HepG2 (cell line): Measurements from ENCODE around the gene FHIT. TPM values are rescaled to one million over a fixed set of nuclear protein-coding genes. Genes with fewer than 3 reads are reported as not detected.

Source experiments
- ATAC-seq: fragments of 200-7000 bp; cut with Tn5 transposase; 3 replicates; pipeline ENCODE4 v1.9.1; 2020; ENCODE audit warnings: mild to moderate bottlenecking, moderate library complexity
- BruUV-seq: library from RNA; stranded (reverse); fragments of 400-500 nt; replicated peaks from 2 replicates; lab custom pipeline; 2021; lab: Mats Ljungman, UMichigan
- CTCF ChIA-PET: fragments of 300-600 bp; formaldehyde crosslinking; extraction: SDS; loops from one replicate; lab custom pipeline; 2021; ENCODE audit warnings: low total read pairs, inconsistent platforms, low intra/inter-chr PET ratio; lab: Yijun Ruan, JAX
- POLR2A ChIA-PET: fragments of 350-600 bp; sonication (Branson Sonifier 250); formaldehyde crosslinking; loops from one replicate; lab custom pipeline; 2020; ENCODE audit warnings: antibody characterized with exemption, inconsistent platforms; lab: Yijun Ruan, JAX
- DNase-seq: peaks from one replicate; pipeline ENCODE4 v3.0.0-alpha.2; 2015; ENCODE audit warnings: low spot score
- FAIRE-seq: peaks from 3 replicates; lab custom pipeline; 2011; peaks lifted over from hg19 to GRCh38; lab: Jason Lieb, UNC
- H2AFZ ChIP-seq: one replicate; pipeline ENCODE4 v1.6.1; 2011; ENCODE audit warnings: low read length, inconsistent platforms
- H3K27ac ChIP-seq: fragments of 300-600 bp; 3 replicates; pipeline ENCODE4 v1.8.0; 2011; ENCODE audit warnings: mixed run types, mild to moderate bottlenecking, mixed read lengths, low read length, inconsistent platforms; ENCODE audit not compliant: insufficient read depth; ENCODE audit errors: extremely low read length
- H3K27me3 ChIP-seq, 2 experiments: fragments of 200-600 bp in 1 of 2; 2 replicates in 1 of 2; 3 replicates in 1 of 2; pipeline versions ENCODE4 v1.6.0 to v1.8.0; 2011; ENCODE audit warnings: low read length in 2 of 2, mild to moderate bottlenecking in 2 of 2, moderate library complexity in 2 of 2, inconsistent platforms in 1 of 2; ENCODE audit not compliant: insufficient read depth in 2 of 2, control insufficient read depth in 1 of 2
- H3K36me3 ChIP-seq, 2 experiments: fragments of 200-600 bp in 1 of 2; replicated peaks in 1 of 2; 2 replicates in 1 of 2; 3 replicates in 1 of 2; pipeline versions ENCODE4 v1.5.1 to v1.8.0; 2011; ENCODE audit warnings: low read length in 2 of 2, inconsistent platforms in 1 of 2; ENCODE audit not compliant: insufficient read depth in 2 of 2, control insufficient read depth in 1 of 2
- H3K4me1 ChIP-seq: 2 replicates; pipeline ENCODE4 v1.5.1; 2012; ENCODE audit warnings: low read length, inconsistent platforms; ENCODE audit not compliant: insufficient read depth
- H3K4me2 ChIP-seq: 2 replicates; pipeline ENCODE4 v1.6.0; 2011; ENCODE audit warnings: low read depth, low read length, inconsistent platforms
- H3K4me3 ChIP-seq, 3 experiments: fragments of 200-600 bp in 1 of 3; sonication (generic), shearing (Covaris generic) in 1 of 3; replicated peaks in 1 of 3; 2 replicates each; pipeline ENCODE4 v1.5.1; 2011 to 2016; ENCODE audit warnings: low read length in 3 of 3, inconsistent platforms in 2 of 3, low read depth in 2 of 3, mild to moderate bottlenecking in 2 of 3, control low read depth in 1 of 3, mixed read lengths in 1 of 3; ENCODE audit not compliant: insufficient read depth in 1 of 3
- H3K79me2 ChIP-seq: one replicate; pipeline ENCODE4 v1.6.1; 2011; ENCODE audit warnings: low read length, inconsistent platforms; ENCODE audit not compliant: insufficient read depth
- H3K9ac ChIP-seq: 2 replicates; pipeline ENCODE4 v1.6.0; 2011; ENCODE audit warnings: mild to moderate bottlenecking, low read depth, low read length, inconsistent platforms; ENCODE audit not compliant: insufficient read depth
- H3K9me3 ChIP-seq: 2 replicates; pipeline ENCODE4 v1.5.1; 2012; ENCODE audit warnings: mild to moderate bottlenecking, low read length
- H4K20me1 ChIP-seq: 2 replicates; pipeline ENCODE4 v1.6.0; 2011; ENCODE audit warnings: inconsistent platforms, mild to moderate bottlenecking, low read length, moderate library complexity; ENCODE audit not compliant: insufficient read depth
- ARHGAP35 ChIP-seq: sonication (generic); formaldehyde crosslinking; IDR thresholded peaks from 2 replicates; pipeline ENCODE4 v1.9.0; 2022; ENCODE audit warnings: mild to moderate bottlenecking, inconsistent platforms, moderate library complexity, missing genetic modification reagents, borderline replicate concordance
- CERS6 ChIP-seq: sonication (generic); formaldehyde crosslinking; IDR thresholded peaks from 2 replicates; pipeline ENCODE4 v1.5.0; 2020; ENCODE audit warnings: missing genetic modification reagents
- FLYWCH1 ChIP-seq: sonication (generic); formaldehyde crosslinking; IDR thresholded peaks from 2 replicates; pipeline ENCODE4 v1.8.1; 2023; ENCODE audit warnings: mild to moderate bottlenecking, missing genetic modification reagents
- SP140L ChIP-seq: sonication (generic); formaldehyde crosslinking; IDR thresholded peaks from 2 replicates; pipeline ENCODE4 v1.4.0; 2020; ENCODE audit warnings: missing genetic modification reagents, borderline replicate concordance
- ZBTB3 ChIP-seq: sonication (generic); formaldehyde crosslinking; IDR thresholded peaks from 2 replicates; pipeline ENCODE4 v1.4.0; 2020; ENCODE audit warnings: low read depth, mild to moderate bottlenecking, moderate library complexity, missing genetic modification reagents, borderline replicate concordance
- ZNF230 ChIP-seq: sonication (generic); formaldehyde crosslinking; IDR thresholded peaks from 2 replicates; pipeline ENCODE4 v1.4.0; 2020; ENCODE audit warnings: mild to moderate bottlenecking, missing genetic modification reagents
- ZNF597 ChIP-seq: sonication (generic); formaldehyde crosslinking; IDR thresholded peaks from 2 replicates; pipeline ENCODE4 v1.5.0; 2020; ENCODE audit warnings: missing genetic modification reagents
- ZNF616 ChIP-seq: sonication (generic); formaldehyde crosslinking; IDR thresholded peaks from 2 replicates; pipeline ENCODE4 v1.5.0; 2020; ENCODE audit warnings: low read depth, mild to moderate bottlenecking, missing genetic modification reagents
- ZNF704 ChIP-seq: sonication (generic); formaldehyde crosslinking; IDR thresholded peaks from 2 replicates; pipeline ENCODE4 v1.8.1; 2023; ENCODE audit warnings: mild to moderate bottlenecking, inconsistent platforms, moderate library complexity, missing genetic modification reagents, borderline replicate concordance
- WGBS: methylation state at CpG from one replicate; pipeline ENCODE4 v1.1.6; 2017; ENCODE audit warnings: low lambda C conversion rate; 5-methylcytosine and 5-hydroxymethylcytosine counted together
- in situ Hi-C: cut with HindIII; loops from 2 replicates; pipeline ENCODE4 v1.10.0; 2017; ENCODE audit warnings: low pct_unique_long_range_greater_than_20kb; ENCODE audit not compliant: extremely low pct_ligation_motif_present
- intact Hi-C: fragments of 100-400 bp; cut with micrococcal nuclease; formaldehyde crosslinking; loops from one replicate; pipeline ENCODE4 v1.10.0; 2022; ENCODE audit not compliant: unreplicated experiment
- polyA plus RNA-seq, 8 experiments: library from polyadenylated mRNA; depleted of rRNA in 3 of 8; stranded (reverse) in 7 of 8; unstranded in 1 of 8; fragments of >200 nt; fragmentation: Illumina TruSeq in 4 of 8; extraction: Trizol in 4 of 8; gene quantifications; 2 replicates each; pipeline versions ENCODE4 v1.2.1 to v1.2.3, GENCODE V29; 2011 to 2016; ENCODE audit warnings: low read depth in 4 of 8, missing spikeins in 1 of 8, mixed read lengths in 1 of 8; ENCODE audit not compliant: insufficient read depth in 1 of 8
- total RNA-seq, 5 experiments: library from RNA; depleted of rRNA; stranded (reverse); fragments of >200 nt; fragmentation: Illumina TruSeq; extraction: Trizol; gene quantifications; 2 replicates each; pipeline ENCODE4 v1.2.3, GENCODE V29; 2016; ENCODE audit warnings: low read depth in 1 of 5

Gene FHIT
- total and polyA plus RNA-seq, 2 of the 13 experiments (the other 11 are each of a cell fraction or from before 2014, with no cell fraction given) = 4.0 to 4.6 TPM

- no peak for TF ChIP-seq CERS6
- TF ChIP-seq, all 625 proteins: peak for 0
These were observed 1238.0 kb downstream of the FHIT start (continued) for GRCh38 chr3:60013241-60013640.

- CTCF ChIA-PET = no interaction called here
- BruUV-seq = no TSS peak
- in situ Hi-C loops = no loop called here
- 54% methylated on average over 9 of the region's 9 CpGs for WGBS
- Histone ChIP-seq H3K4me3 (no peak overlapping the region), H3K9me3 (no peaks in the 10 kb centered on the region), H3K4me2 (no peak overlapping the region), H4K20me1 (no peaks in the 10 kb centered on the region), H2AFZ (no peak overlapping the region), H3K36me3 (no peaks in the 10 kb centered on the region), H3K4me1 (no peaks in the 10 kb centered on the region), H3K27me3 (no peaks in the 10 kb centered on the region), H3K79me2 (no peaks in the 10 kb centered on the region), H3K9ac (no peak overlapping the region), H3K27ac (no peak overlapping the region)
- DNase-seq (no peak), FAIRE-seq (no peak), ATAC-seq (no peak)
- TF ChIP-seq ZNF616 (CRISPR knock-in tag) (no peak), ZBTB3 (no peak), FLYWCH1 (CRISPR knock-in tag) (no peak), ZNF230 (CRISPR knock-in tag) (no peak), ZNF704 (CRISPR knock-in tag) (no peak), ZNF597 (CRISPR knock-in tag) (no peak), SP140L (CRISPR knock-in tag) (no peak), ARHGAP35 (CRISPR knock-in tag) (no peak)
- intact Hi-C loops = no loop called here
- POLR2A ChIA-PET = no interaction called here
These were observed 1240.0 kb downstream of the FHIT start for GRCh38 chr3:60011218-60011617.
